Measurements from ENCODE around the gene RGS17.

Gene RGS17

GRCh38 chr6:153081914-153082313 is 49.2 kb downstream of the RGS17 start:
- DNase-seq: no peak

- DNase-seq: no peak
These were observed 54.7 kb downstream of the RGS17 start for GRCh38 chr6:153076431-153076830.

GRCh38 chr6:153074761-153075160 is 56.3 kb downstream of the RGS17 start:
- DNase-seq: no peak

GRCh38 chr6:153073841-153074240 is 57.2 kb downstream of the RGS17 start:
- no peak for DNase-seq

- no peak for DNase-seq
These were observed 60.3 kb downstream of the RGS17 start for GRCh38 chr6:153070756-153071155.

GRCh38 chr6:153069897-153070296 is 61.2 kb downstream of the RGS17 start:
- no peak for DNase-seq

- DNase-seq: no peak
These were observed 65.9 kb downstream of the RGS17 start for GRCh38 chr6:153065222-153065621.

- DNase-seq: no peak
These were observed 67.1 kb downstream of the RGS17 start for GRCh38 chr6:153063936-153064335.

- DNase-seq: no peak
These were observed 68.6 kb downstream of the RGS17 start for GRCh38 chr6:153062516-153062915.

- DNase-seq: no peak
These were observed 71.3 kb downstream of the RGS17 start for GRCh38 chr6:153059757-153060156.

GRCh38 chr6:153059311-153059710 is 71.8 kb downstream of the RGS17 start:
- DNase-seq: no peak

- DNase-seq: no peak
These were observed 72.2 kb downstream of the RGS17 start for GRCh38 chr6:153058909-153059308.

- DNase-seq: no peak
These were observed 72.8 kb downstream of the RGS17 start for GRCh38 chr6:153058291-153058690.

- DNase-seq: peak; percentile 32
These were observed 74.8 kb downstream of the RGS17 start for GRCh38 chr6:153056308-153056707.

GRCh38 chr6:153051801-153052200 is 79.3 kb downstream of the RGS17 start:
- no peak for DNase-seq

GRCh38 chr6:153048631-153049030 is 82.5 kb downstream of the RGS17 start:
- DNase-seq: no peak

GRCh38 chr6:153047386-153047785 is 83.7 kb downstream of the RGS17 start:
- DNase-seq: no peak

GRCh38 chr6:153045271-153045670 is 85.8 kb downstream of the RGS17 start:
- no peak for DNase-seq

GRCh38 chr6:153044295-153044694 is 86.8 kb downstream of the RGS17 start:
- DNase-seq: no peak

GRCh38 chr6:153043719-153044118 is 87.4 kb downstream of the RGS17 start:
- DNase-seq: no peak

- no peak for DNase-seq
These were observed 92.6 kb downstream of the RGS17 start for GRCh38 chr6:153038378-153039057.

GRCh38 chr6:153034139-153034538 is 96.9 kb downstream of the RGS17 start:
- no peak for DNase-seq

- no peak for DNase-seq
These were observed 98.7 kb downstream of the RGS17 start for GRCh38 chr6:153032255-153032882.

- DNase-seq: no peak
These were observed 99.6 kb downstream of the RGS17 start for GRCh38 chr6:153031335-153031955.
